Stimulated activated effector memory CD8-positive, alpha-beta T cell treated with anti-CD3 and anti-CD28 coated beads, Interleukin-12 subunit alpha, Interleukin-12 subunit beta, amount 100 ng/mL, for 72 hours (primary cell): ENCODE results near the gene KRT15.

ENCODE experiments used
- ATAC-seq: fragments of 150-1000 bp; cut with Tn5 transposase; 2 replicates; pipeline ENCODE4 v1.10.0; 2021
- DNase-seq, 2 donors: peaks; one replicate each; pipeline ENCODE4 v3.0.0; 2021 to 2022; ENCODE audit warnings: low spot score in 2 of 2
- H3K27ac Mint-ChIP-seq: one replicate; pipeline ENCODE4 v1.8.0; 2022; ENCODE audit warnings: mild to moderate bottlenecking, mixed read lengths
- H3K36me3 Mint-ChIP-seq: one replicate; pipeline ENCODE4 v1.8.0; 2022; ENCODE audit warnings: mild to moderate bottlenecking, mixed read lengths
- H3K4me1 Mint-ChIP-seq: one replicate; pipeline ENCODE4 v1.8.0; 2022; ENCODE audit warnings: mixed read lengths
- H3K4me3 Mint-ChIP-seq: one replicate; pipeline ENCODE4 v1.8.0; 2022; ENCODE audit warnings: mild to moderate bottlenecking, mixed read lengths
- H3K9me3 Mint-ChIP-seq: one replicate; pipeline ENCODE4 v1.8.0; 2022; ENCODE audit warnings: mixed read lengths

The KRT15 gene

GRCh38 chr17:41489531-41489930 is 29.2 kb downstream of the KRT15 start, which contains the start of gene KRT36:
Gene KRT36, minus strand, starts transcription at chr17:41489910. Its CDS starts 46 bp downstream, at chr17:41489864.
- H3K36me3 Mint-ChIP-seq, result peaks cover 5% of the 10 kb centered on the region
- peaks cover 11% of the 10 kb centered on the region for H3K4me1 Mint-ChIP-seq
- H3K27ac Mint-ChIP-seq, result no peak within 1 kb of the TSS
- no peak for DNase-seq
- no peak for ATAC-seq
- H3K9me3 Mint-ChIP-seq, result no peaks in the 10 kb centered on the region
- no peak within 1 kb of the TSS for H3K4me3 Mint-ChIP-seq

GRCh38 chr17:41486809-41487530 is 31.7 kb downstream of the KRT15 start:
- ATAC-seq (peak; percentile 34), DNase-seq (peak; percentile 20 to 70)
- peaks cover 11% of the 10 kb centered on the region for H3K4me1 Mint-ChIP-seq
- peaks cover 5% of the 10 kb centered on the region for H3K36me3 Mint-ChIP-seq
- no peak overlapping the region for H3K27ac Mint-ChIP-seq
- H3K9me3 Mint-ChIP-seq, result no peaks in the 10 kb centered on the region
- H3K4me3 Mint-ChIP-seq, result no peak overlapping the region

- ATAC-seq (no peak), DNase-seq (no peak)
- peaks cover 11% of the 10 kb centered on the region for H3K4me1 Mint-ChIP-seq
- H3K36me3 Mint-ChIP-seq, result peaks cover 5% of the 10 kb centered on the region
- H3K27ac Mint-ChIP-seq, result no peak overlapping the region
- H3K9me3 Mint-ChIP-seq, result no peaks in the 10 kb centered on the region
- H3K4me3 Mint-ChIP-seq, result no peak overlapping the region
These were observed 32.4 kb downstream of the KRT15 start for GRCh38 chr17:41486316-41486715.

GRCh38 chr17:41484920-41485904 is 33.5 kb downstream of the KRT15 start:
- peak; percentile 9 for ATAC-seq
- Mint-ChIP-seq H3K4me3 (no peak overlapping the region), H3K27ac (peak overlapping the region; percentile 57), H3K4me1 (peaks cover 4% of the 10 kb centered on the region), H3K9me3 (no peaks in the 10 kb centered on the region), H3K36me3 (peaks cover 5% of the 10 kb centered on the region)
- DNase-seq, result no peak

- Mint-ChIP-seq H3K36me3 (peaks cover 5% of the 10 kb centered on the region), H3K4me1 (no peaks in the 10 kb centered on the region), H3K27ac (peak overlapping the region; percentile 57), H3K9me3 (no peaks in the 10 kb centered on the region), H3K4me3 (no peak overlapping the region)
- ATAC-seq (peak; percentile 17), DNase-seq (no peak)
These were observed 34.5 kb downstream of the KRT15 start for GRCh38 chr17:41483991-41484826.

GRCh38 chr17:41483531-41483930 is 35.2 kb downstream of the KRT15 start:
- H3K4me1 Mint-ChIP-seq, result no peaks in the 10 kb centered on the region
- peaks cover 5% of the 10 kb centered on the region for H3K36me3 Mint-ChIP-seq
- no peak for ATAC-seq
- no peak overlapping the region for H3K4me3 Mint-ChIP-seq
- H3K27ac Mint-ChIP-seq, result peak overlapping the region; percentile 33
- H3K9me3 Mint-ChIP-seq, result no peaks in the 10 kb centered on the region
- no peak for DNase-seq

- ATAC-seq (no peak), DNase-seq (no peak)
- H3K36me3 Mint-ChIP-seq, result no peaks in the 10 kb centered on the region
- H3K9me3 Mint-ChIP-seq, result no peaks in the 10 kb centered on the region
- no peak within 1 kb of the TSS for H3K4me3 Mint-ChIP-seq
- no peaks in the 10 kb centered on the region for H3K4me1 Mint-ChIP-seq
- H3K27ac Mint-ChIP-seq, result no peak within 1 kb of the TSS
These were observed 37.7 kb downstream of the KRT15 start, which contains the start of gene KRT35 for GRCh38 chr17:41481036-41481435. Gene KRT35, minus strand, starts transcription at chr17:41481151. Its CDS starts 54 bp downstream, at chr17:41481097.

GRCh38 chr17:41480581-41480980 is 38.1 kb downstream of the KRT15 start:
- no peak for ATAC-seq
- no peaks in the 10 kb centered on the region for H3K4me1 Mint-ChIP-seq
- H3K9me3 Mint-ChIP-seq, result no peaks in the 10 kb centered on the region
- DNase-seq, result no peak
- no peak overlapping the region for H3K4me3 Mint-ChIP-seq
- no peak overlapping the region for H3K27ac Mint-ChIP-seq
- no peaks in the 10 kb centered on the region for H3K36me3 Mint-ChIP-seq

- H3K27ac Mint-ChIP-seq, result no peak overlapping the region
- H3K9me3 Mint-ChIP-seq, result no peaks in the 10 kb centered on the region
- DNase-seq (no peak), ATAC-seq (no peak)
- H3K4me1 Mint-ChIP-seq, result no peaks in the 10 kb centered on the region
- no peaks in the 10 kb centered on the region for H3K36me3 Mint-ChIP-seq
- H3K4me3 Mint-ChIP-seq, result no peak overlapping the region
These were observed 38.6 kb downstream of the KRT15 start for GRCh38 chr17:41480136-41480535.

GRCh38 chr17:41478237-41478636 is 40.5 kb downstream of the KRT15 start:
- Mint-ChIP-seq H3K9me3 (no peaks in the 10 kb centered on the region), H3K36me3 (no peaks in the 10 kb centered on the region), H3K27ac (no peak overlapping the region), H3K4me1 (no peaks in the 10 kb centered on the region), H3K4me3 (no peak overlapping the region)
- ATAC-seq (no peak), DNase-seq (no peak)

GRCh38 chr17:41476866-41477815 is 41.5 kb downstream of the KRT15 start:
- Mint-ChIP-seq H3K9me3 (no peaks in the 10 kb centered on the region), H3K36me3 (no peaks in the 10 kb centered on the region)
- no peak for DNase-seq

GRCh38 chr17:41475421-41475820 is 43.3 kb downstream of the KRT15 start:
- Mint-ChIP-seq H3K4me3 (no peak overlapping the region), H3K4me1 (no peaks in the 10 kb centered on the region), H3K9me3 (no peaks in the 10 kb centered on the region), H3K27ac (no peak overlapping the region), H3K36me3 (no peaks in the 10 kb centered on the region)
- DNase-seq (no peak), ATAC-seq (no peak)

More at GRCh38 chr17:41476866-41477815, 41.5 kb downstream of the KRT15 start:
- Mint-ChIP-seq H3K27ac (peak overlapping the region; percentile 65), H3K4me1 (no peaks in the 10 kb centered on the region), H3K4me3 (no peak overlapping the region)
- no peak for ATAC-seq

GRCh38 chr17:41474863-41475262 is 43.8 kb downstream of the KRT15 start:
- DNase-seq (no peak), ATAC-seq (no peak)
- Mint-ChIP-seq H3K4me1 (no peaks in the 10 kb centered on the region), H3K36me3 (no peaks in the 10 kb centered on the region), H3K4me3 (no peak overlapping the region), H3K9me3 (no peaks in the 10 kb centered on the region), H3K27ac (no peak overlapping the region)

GRCh38 chr17:41468346-41468745 is 50.3 kb downstream of the KRT15 start:
- Mint-ChIP-seq H3K9me3 (no peaks in the 10 kb centered on the region), H3K36me3 (no peaks in the 10 kb centered on the region), H3K27ac (no peak overlapping the region), H3K4me3 (no peak overlapping the region), H3K4me1 (no peaks in the 10 kb centered on the region)
- no peak for ATAC-seq
- no peak for DNase-seq
